HepG2 (cell line): ENCODE results near the gene METTL1. TPM values are rescaled to one million over a fixed set of nuclear protein-coding genes. Genes with fewer than 3 reads are reported as not detected.

Experiments used
- CBX2 ChIP-seq, 2 experiments: fragments of 200-600 bp in 1 of 2; sonication (generic); formaldehyde crosslinking in 1 of 2; IDR thresholded peaks; 2 replicates each; pipeline versions ENCODE4 v1.7.0 to v1.8.1; 2018 to 2022; ENCODE audit warnings: low read depth in 2 of 2, low read length in 1 of 2, mild to moderate bottlenecking in 1 of 2, missing genetic modification reagents in 1 of 2
- CENPT ChIP-seq: sonication (generic); formaldehyde crosslinking; IDR thresholded peaks from 2 replicates; pipeline ENCODE4 v1.8.0; 2022; ENCODE audit warnings: low read depth, mild to moderate bottlenecking, moderate library complexity, missing genetic modification reagents
- FOXA1 ChIP-seq, 2 experiments: fragments of 450-650 bp in 1 of 2; sonication (generic) in 1 of 2; formaldehyde crosslinking in 1 of 2; IDR thresholded peaks; 2 replicates each; pipeline versions ENCODE4 v1.4.0 to v1.6.1; 2016 to 2020; ENCODE audit warnings: missing genetic modification reagents in 1 of 2
- MBNL3 ChIP-seq: fragments of 250-450 bp; sonication (Bioruptor Pico); conservative IDR thresholded peaks from 2 replicates; pipeline ENCODE4 v1.8.0; 2022; ENCODE audit warnings: mild to moderate bottlenecking, inconsistent platforms
- MTA1 ChIP-seq: sonication (generic); formaldehyde crosslinking; IDR thresholded peaks from 2 replicates; pipeline ENCODE4 v1.4.0; 2020; ENCODE audit warnings: missing genetic modification reagents, mild to moderate bottlenecking, borderline replicate concordance
- MTF1 ChIP-seq: sonication (generic); formaldehyde crosslinking; IDR thresholded peaks from 2 replicates; pipeline ENCODE4 v1.5.0; 2020; ENCODE audit warnings: missing genetic modification reagents
- NFE2L2 ChIP-seq: fragments of 150-350 bp; IDR thresholded peaks from 2 replicates; pipeline ENCODE4 v1.6.1; 2014; ENCODE audit warnings: low read length
- NFYC ChIP-seq: IDR thresholded peaks from 2 replicates; pipeline ENCODE4 v1.6.1; 2016; ENCODE audit warnings: missing genetic modification reagents, missing compliant biosample characterization
- PHF8 ChIP-seq: sonication (generic); formaldehyde crosslinking; IDR thresholded peaks from 2 replicates; pipeline ENCODE4 v1.5.0; 2020; ENCODE audit warnings: missing genetic modification reagents
- POLR2AphosphoS2 ChIP-seq: IDR thresholded peaks from 2 replicates; pipeline ENCODE4 v1.6.1; 2011; ENCODE audit warnings: low read depth, low read length, improper control_type of control experiment
- REL ChIP-seq: sonication (generic); formaldehyde crosslinking; conservative IDR thresholded peaks from 2 replicates; pipeline ENCODE4 v1.8.0; 2022; ENCODE audit warnings: mild to moderate bottlenecking, missing genetic modification reagents, moderate library complexity
- ZC3H4 ChIP-seq: sonication (generic); formaldehyde crosslinking; IDR thresholded peaks from 2 replicates; pipeline ENCODE4 v1.4.0; 2020; ENCODE audit warnings: missing genetic modification reagents, borderline replicate concordance
- ZNF260 ChIP-seq: sonication (generic); formaldehyde crosslinking; IDR thresholded peaks from 2 replicates; pipeline ENCODE4 v1.4.0; 2020; ENCODE audit warnings: missing genetic modification reagents, low read depth, mild to moderate bottlenecking, borderline replicate concordance
- ZNF709 ChIP-seq: sonication (generic); formaldehyde crosslinking; IDR thresholded peaks from 2 replicates; pipeline ENCODE4 v1.5.0; 2020; ENCODE audit warnings: mild to moderate bottlenecking, missing genetic modification reagents
- ZNF879 ChIP-seq: sonication (generic); formaldehyde crosslinking; IDR thresholded peaks from 2 replicates; pipeline ENCODE4 v1.8.1; 2023; ENCODE audit warnings: missing genetic modification reagents
- polyA plus RNA-seq, 8 experiments: library from polyadenylated mRNA; depleted of rRNA in 3 of 8; stranded (reverse) in 7 of 8; unstranded in 1 of 8; fragments of >200 nt; fragmentation: Illumina TruSeq in 4 of 8; extraction: Trizol in 4 of 8; gene quantifications; 2 replicates each; pipeline versions ENCODE4 v1.2.1 to v1.2.3, GENCODE V29; 2011 to 2016; ENCODE audit warnings: low read depth in 4 of 8, missing spikeins in 1 of 8, mixed read lengths in 1 of 8; ENCODE audit not compliant: insufficient read depth in 1 of 8
- total RNA-seq, 5 experiments: library from RNA; depleted of rRNA; stranded (reverse); fragments of >200 nt; fragmentation: Illumina TruSeq; extraction: Trizol; gene quantifications; 2 replicates each; pipeline ENCODE4 v1.2.3, GENCODE V29; 2016; ENCODE audit warnings: low read depth in 1 of 5
- TF ChIP-seq, protein P1 (sequence below): sonication (generic); formaldehyde crosslinking; IDR thresholded peaks from 2 replicates; pipeline ENCODE4 v1.4.0; 2020; ENCODE audit warnings: missing genetic modification reagents
- TF ChIP-seq, protein P2 (sequence below): sonication (generic); formaldehyde crosslinking; IDR thresholded peaks from 2 replicates; pipeline ENCODE4 v1.4.0; 2020; ENCODE audit warnings: missing genetic modification reagents
- TF ChIP-seq, protein P3 (sequence below): sonication (generic); formaldehyde crosslinking; IDR thresholded peaks from 2 replicates; pipeline ENCODE4 v1.8.0; 2022; ENCODE audit warnings: missing genetic modification reagents, mild to moderate bottlenecking, borderline replicate concordance
- TF ChIP-seq, protein P4 (sequence below): sonication (generic); formaldehyde crosslinking; IDR thresholded peaks from 2 replicates; pipeline ENCODE4 v1.5.0; 2020; ENCODE audit warnings: missing genetic modification reagents

The METTL1 gene
- total and polyA plus RNA-seq, 2 of the 13 experiments (the other 11 are each of a cell fraction or from before 2014, with no cell fraction given), result 34.7 to 36.9 TPM

DNA sequence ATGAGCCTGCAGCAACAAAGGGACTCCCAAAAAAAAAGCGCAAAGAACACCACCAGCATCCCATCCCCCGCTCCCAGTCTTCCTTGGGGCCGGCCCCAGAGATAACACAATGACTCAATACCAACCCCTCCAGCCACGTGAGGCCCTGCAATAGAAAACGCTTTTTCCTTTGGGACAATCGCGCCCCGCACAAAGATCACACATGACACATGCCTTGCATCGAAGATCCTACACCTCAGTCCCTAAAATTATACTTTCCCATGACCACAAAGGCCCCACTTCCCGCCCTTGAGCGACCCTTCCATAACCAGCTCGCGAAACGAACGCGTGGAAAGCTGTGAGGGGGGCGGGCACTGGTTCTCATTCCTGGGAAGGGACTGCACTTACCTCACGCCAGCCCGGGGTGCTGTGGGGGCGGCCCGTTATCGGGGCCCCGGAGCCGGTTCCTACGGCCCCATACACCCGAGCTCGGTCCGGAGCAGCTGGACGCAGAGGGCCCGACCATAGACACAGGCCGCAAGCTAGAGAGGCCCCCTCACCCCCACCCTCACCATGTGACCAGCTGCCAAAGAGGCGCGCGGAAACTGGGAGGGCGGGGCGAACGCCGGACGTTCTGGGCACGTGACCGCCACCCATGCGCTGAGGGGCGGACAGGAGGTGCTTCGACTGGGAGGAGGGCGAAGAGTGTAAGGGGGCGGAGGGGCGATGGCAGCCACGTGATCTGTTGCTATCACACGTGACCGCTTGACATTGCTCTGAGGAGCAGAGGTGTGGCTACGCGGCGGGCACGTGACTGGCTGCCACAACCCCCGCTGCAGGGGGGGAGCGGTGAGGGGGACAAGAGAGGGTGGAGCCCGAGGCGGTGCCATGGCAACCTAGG lies 19.9 kb downstream of the METTL1 start, which contains the start of gene CDK4 (continued):
- TF ChIP-seq, protein P1, sequence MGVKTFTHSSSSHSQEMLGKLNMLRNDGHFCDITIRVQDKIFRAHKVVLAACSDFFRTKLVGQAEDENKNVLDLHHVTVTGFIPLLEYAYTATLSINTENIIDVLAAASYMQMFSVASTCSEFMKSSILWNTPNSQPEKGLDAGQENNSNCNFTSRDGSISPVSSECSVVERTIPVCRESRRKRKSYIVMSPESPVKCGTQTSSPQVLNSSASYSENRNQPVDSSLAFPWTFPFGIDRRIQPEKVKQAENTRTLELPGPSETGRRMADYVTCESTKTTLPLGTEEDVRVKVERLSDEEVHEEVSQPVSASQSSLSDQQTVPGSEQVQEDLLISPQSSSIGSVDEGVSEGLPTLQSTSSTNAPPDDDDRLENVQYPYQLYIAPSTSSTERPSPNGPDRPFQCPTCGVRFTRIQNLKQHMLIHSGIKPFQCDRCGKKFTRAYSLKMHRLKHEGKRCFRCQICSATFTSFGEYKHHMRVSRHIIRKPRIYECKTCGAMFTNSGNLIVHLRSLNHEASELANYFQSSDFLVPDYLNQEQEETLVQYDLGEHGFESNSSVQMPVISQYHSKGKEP, result no peak
- no peak for TF ChIP-seq CENPT (CRISPR knock-in tag)
- TF ChIP-seq MBNL3 (CRISPR knock-in tag), result no peak
- TF ChIP-seq MTA1 (CRISPR knock-in tag), result no peak; the same call in 1 of the 2 replicates
- no peak for TF ChIP-seq NFE2L2
- TF ChIP-seq MTF1 (CRISPR knock-in tag), result no peak
- no peak for TF ChIP-seq FOXA1 (IDR thresholded peaks at IDR 0.05)
- TF ChIP-seq FOXA1 (CRISPR knock-in tag; IDR thresholded peaks at IDR 0.05), result peak; percentile 47; the same call in 1 of the 2 replicates
- TF ChIP-seq REL (CRISPR knock-in tag), result peak; percentile 83; the same call in 1 of the 2 replicates
- peak; percentile 88 for TF ChIP-seq PHF8
- TF ChIP-seq, protein P2, sequence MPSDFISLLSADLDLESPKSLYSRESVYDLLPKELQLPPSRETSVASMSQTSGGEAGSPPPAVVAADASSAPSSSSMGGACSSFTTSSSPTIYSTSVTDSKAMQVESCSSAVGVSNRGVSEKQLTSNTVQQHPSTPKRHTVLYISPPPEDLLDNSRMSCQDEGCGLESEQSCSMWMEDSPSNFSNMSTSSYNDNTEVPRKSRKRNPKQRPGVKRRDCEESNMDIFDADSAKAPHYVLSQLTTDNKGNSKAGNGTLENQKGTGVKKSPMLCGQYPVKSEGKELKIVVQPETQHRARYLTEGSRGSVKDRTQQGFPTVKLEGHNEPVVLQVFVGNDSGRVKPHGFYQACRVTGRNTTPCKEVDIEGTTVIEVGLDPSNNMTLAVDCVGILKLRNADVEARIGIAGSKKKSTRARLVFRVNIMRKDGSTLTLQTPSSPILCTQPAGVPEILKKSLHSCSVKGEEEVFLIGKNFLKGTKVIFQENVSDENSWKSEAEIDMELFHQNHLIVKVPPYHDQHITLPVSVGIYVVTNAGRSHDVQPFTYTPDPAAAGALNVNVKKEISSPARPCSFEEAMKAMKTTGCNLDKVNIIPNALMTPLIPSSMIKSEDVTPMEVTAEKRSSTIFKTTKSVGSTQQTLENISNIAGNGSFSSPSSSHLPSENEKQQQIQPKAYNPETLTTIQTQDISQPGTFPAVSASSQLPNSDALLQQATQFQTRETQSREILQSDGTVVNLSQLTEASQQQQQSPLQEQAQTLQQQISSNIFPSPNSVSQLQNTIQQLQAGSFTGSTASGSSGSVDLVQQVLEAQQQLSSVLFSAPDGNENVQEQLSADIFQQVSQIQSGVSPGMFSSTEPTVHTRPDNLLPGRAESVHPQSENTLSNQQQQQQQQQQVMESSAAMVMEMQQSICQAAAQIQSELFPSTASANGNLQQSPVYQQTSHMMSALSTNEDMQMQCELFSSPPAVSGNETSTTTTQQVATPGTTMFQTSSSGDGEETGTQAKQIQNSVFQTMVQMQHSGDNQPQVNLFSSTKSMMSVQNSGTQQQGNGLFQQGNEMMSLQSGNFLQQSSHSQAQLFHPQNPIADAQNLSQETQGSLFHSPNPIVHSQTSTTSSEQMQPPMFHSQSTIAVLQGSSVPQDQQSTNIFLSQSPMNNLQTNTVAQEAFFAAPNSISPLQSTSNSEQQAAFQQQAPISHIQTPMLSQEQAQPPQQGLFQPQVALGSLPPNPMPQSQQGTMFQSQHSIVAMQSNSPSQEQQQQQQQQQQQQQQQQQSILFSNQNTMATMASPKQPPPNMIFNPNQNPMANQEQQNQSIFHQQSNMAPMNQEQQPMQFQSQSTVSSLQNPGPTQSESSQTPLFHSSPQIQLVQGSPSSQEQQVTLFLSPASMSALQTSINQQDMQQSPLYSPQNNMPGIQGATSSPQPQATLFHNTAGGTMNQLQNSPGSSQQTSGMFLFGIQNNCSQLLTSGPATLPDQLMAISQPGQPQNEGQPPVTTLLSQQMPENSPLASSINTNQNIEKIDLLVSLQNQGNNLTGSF, result no peak
- TF ChIP-seq, protein P3, sequence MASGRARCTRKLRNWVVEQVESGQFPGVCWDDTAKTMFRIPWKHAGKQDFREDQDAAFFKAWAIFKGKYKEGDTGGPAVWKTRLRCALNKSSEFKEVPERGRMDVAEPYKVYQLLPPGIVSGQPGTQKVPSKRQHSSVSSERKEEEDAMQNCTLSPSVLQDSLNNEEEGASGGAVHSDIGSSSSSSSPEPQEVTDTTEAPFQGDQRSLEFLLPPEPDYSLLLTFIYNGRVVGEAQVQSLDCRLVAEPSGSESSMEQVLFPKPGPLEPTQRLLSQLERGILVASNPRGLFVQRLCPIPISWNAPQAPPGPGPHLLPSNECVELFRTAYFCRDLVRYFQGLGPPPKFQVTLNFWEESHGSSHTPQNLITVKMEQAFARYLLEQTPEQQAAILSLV (CRISPR knock-in tag), result peak; percentile 80; the same call in 1 of the 2 replicates
- peak; percentile 98 for TF ChIP-seq ZNF709 (CRISPR knock-in tag)
- no peak for TF ChIP-seq ZNF260 (CRISPR knock-in tag)
- TF ChIP-seq, protein P4, sequence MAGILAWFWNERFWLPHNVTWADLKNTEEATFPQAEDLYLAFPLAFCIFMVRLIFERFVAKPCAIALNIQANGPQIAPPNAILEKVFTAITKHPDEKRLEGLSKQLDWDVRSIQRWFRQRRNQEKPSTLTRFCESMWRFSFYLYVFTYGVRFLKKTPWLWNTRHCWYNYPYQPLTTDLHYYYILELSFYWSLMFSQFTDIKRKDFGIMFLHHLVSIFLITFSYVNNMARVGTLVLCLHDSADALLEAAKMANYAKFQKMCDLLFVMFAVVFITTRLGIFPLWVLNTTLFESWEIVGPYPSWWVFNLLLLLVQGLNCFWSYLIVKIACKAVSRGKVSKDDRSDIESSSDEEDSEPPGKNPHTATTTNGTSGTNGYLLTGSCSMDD (CRISPR knock-in tag), result 0 out of 2 replicates have a peak, but pooled peaks have one; percentile 58
- peak; percentile 75 for TF ChIP-seq NFYC (CRISPR knock-in tag)
- 0 out of 2 replicates have a peak, but pooled peaks have one; percentile 56 for TF ChIP-seq ZNF879 (CRISPR knock-in tag)
- no peak for TF ChIP-seq CBX2 (IDR thresholded peaks at IDR 0.05; ENCODE audit: low read depth, low read length)
- TF ChIP-seq CBX2 (CRISPR knock-in tag; IDR thresholded peaks at IDR 0.05; ENCODE audit: low read depth), result no peak
- TF ChIP-seq POLR2AphosphoS2, result no peak; the same call in 1 of the 2 replicates
- TF ChIP-seq ZC3H4 (CRISPR knock-in tag), result 0 out of 2 replicates have a peak, but pooled peaks have one; percentile 49
